Heart left ventricle (tissue), 13 donors: Measurements from ENCODE around the gene WASHC2C.
"Not testable (repeated sequence)": the region's sequence is repeated elsewhere in the genome, so short reads cannot be mapped to it uniquely, and the experiment has no call there.

ENCODE experiments used
- POLR2A ChIP-seq, 2 donors: fragments of 450-650 bp; IDR thresholded peaks; one replicate each; pipeline ENCODE4 v1.6.1; 2017; ENCODE audit warnings: antibody characterized with exemption in 2 of 2, mild to moderate bottlenecking in 2 of 2, moderate library complexity in 2 of 2
- TF ChIP-seq, protein P1 (sequence below), 12 donors: fragments of 200-600 bp; sonication (generic) in 4 of 12; IDR thresholded peaks; one replicate each; pipeline versions ENCODE4 v1.5.0 to v1.8.0; 2018 to 2022; ENCODE audit warnings: antibody characterized with exemption in 12 of 12, mild to moderate bottlenecking in 5 of 12
- donor health status: ischemic (EF 13 %, LVEDD 7.1; RV severe dilation, severe dysfunction).
- donor health status: DM: no; HTN: yes; CAD: no.
- donor health status: DM: no; HTN: no; CAD: no.
- donor health status: ischemic (EF 25% LVEDD 6.9; RV normal size, moderate dysfunction).
- donor health status: ischemic (EF 25% LVEDD 5.7; RV mildly dilated, moderate dysfunction).
- donor health status: ischemic (EF 35%, LVEDD 5.7; RV mildly dilated, moderate dysfunction).
- donor health status: nonischemic (EF 11% LVEDD 7.7; RV severe dilation, severe dysfunction).
- donor health status: DM: yes; HTN: yes; CAD: no.
- donor health status: PGD.
- donor health status: ischemic (EF 29% LVEDD 5.4; RV normal size, mild dysfunction).
- donor health status: nonischemic (EF 23%, LVEDD 6.1; RV moderate dilation, normal function).

DNA sequence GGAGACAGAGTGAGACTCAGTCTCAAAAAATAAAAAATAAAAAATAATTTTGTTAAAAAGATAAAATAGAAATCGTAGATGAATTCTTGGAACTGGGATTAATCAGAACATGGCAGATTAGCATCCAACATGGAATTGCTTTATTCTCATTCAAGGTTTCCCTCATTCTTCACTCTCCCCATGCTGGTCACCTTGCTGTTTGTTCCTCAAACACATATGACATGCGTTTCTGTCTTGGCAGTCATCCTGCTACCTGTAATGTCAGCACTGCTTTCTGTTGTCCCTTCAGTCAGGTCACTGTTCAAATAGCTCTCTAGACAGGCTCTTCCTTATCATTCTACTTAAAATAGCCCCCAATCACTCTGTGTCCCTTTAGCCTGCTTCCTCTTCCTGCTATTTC lies 95.9 kb downstream of the WASHC2C start:
- TF ChIP-seq, protein P1, sequence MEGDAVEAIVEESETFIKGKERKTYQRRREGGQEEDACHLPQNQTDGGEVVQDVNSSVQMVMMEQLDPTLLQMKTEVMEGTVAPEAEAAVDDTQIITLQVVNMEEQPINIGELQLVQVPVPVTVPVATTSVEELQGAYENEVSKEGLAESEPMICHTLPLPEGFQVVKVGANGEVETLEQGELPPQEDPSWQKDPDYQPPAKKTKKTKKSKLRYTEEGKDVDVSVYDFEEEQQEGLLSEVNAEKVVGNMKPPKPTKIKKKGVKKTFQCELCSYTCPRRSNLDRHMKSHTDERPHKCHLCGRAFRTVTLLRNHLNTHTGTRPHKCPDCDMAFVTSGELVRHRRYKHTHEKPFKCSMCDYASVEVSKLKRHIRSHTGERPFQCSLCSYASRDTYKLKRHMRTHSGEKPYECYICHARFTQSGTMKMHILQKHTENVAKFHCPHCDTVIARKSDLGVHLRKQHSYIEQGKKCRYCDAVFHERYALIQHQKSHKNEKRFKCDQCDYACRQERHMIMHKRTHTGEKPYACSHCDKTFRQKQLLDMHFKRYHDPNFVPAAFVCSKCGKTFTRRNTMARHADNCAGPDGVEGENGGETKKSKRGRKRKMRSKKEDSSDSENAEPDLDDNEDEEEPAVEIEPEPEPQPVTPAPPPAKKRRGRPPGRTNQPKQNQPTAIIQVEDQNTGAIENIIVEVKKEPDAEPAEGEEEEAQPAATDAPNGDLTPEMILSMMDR (IDR thresholded peaks at IDR 0.05): not testable (repeated sequence)
- not testable (repeated sequence) for TF ChIP-seq POLR2A (IDR thresholded peaks at IDR 0.05)
